GM12878 (cell line): ENCODE measurements around the gene SCARF2. TPM values are rescaled to one million over a fixed set of nuclear protein-coding genes. Genes with fewer than 3 reads are reported as not detected.

ENCODE experiments used
- ATAC-seq: fragments of 200-7000 bp; cut with Tn5 transposase; 3 replicates; pipeline ENCODE4 v1.9.1; 2020; ENCODE audit warnings: mild to moderate bottlenecking, moderate library complexity
- BruUV-seq: library from RNA; stranded (reverse); fragments of 400-500 nt; replicated peaks from 2 replicates; lab custom pipeline; 2021; lab: Mats Ljungman, UMichigan
- CTCF ChIA-PET: fragments of 300-600 bp; sonication (Branson Sonifier 250); formaldehyde crosslinking; extraction: SDS; loops from one replicate; lab custom pipeline; 2021; ENCODE audit warnings: inconsistent platforms; lab: Yijun Ruan, JAX
- POLR2A ChIA-PET: fragments of 350-600 bp; formaldehyde crosslinking; extraction: SDS; loops from one replicate; lab custom pipeline; 2021; ENCODE audit warnings: inconsistent platforms; lab: Charles Lee
- RAD21 ChIA-PET: fragments of 300-600 bp; sonication (Branson Sonifier 250); formaldehyde crosslinking; loops from one replicate; lab custom pipeline; 2023; ENCODE audit warnings: antibody characterized with exemption; ENCODE audit not compliant: unreplicated experiment; lab: Charles Lee
- SMC1A ChIA-PET: fragments of 300-600 bp; sonication (Branson Sonifier 250); formaldehyde crosslinking; loops from one replicate; lab custom pipeline; 2023; ENCODE audit not compliant: unreplicated experiment, uncharacterized antibody; lab: Charles Lee
- DNase-seq: peaks from one replicate; pipeline ENCODE4 v3.0.0-alpha.2; 2011; ENCODE audit warnings: low read depth, low spot score
- FAIRE-seq: peaks from 3 replicates; lab custom pipeline; 2011; peaks lifted over from hg19 to GRCh38; lab: Jason Lieb, UNC
- H2AFZ ChIP-seq: 2 replicates; pipeline ENCODE4 v1.6.0; 2011; ENCODE audit warnings: low read depth, low read length, control low read depth; ENCODE audit not compliant: control insufficient read depth
- H3K27ac ChIP-seq: 2 replicates; pipeline ENCODE4 v1.5.1; 2011; ENCODE audit warnings: control low read depth; ENCODE audit not compliant: control insufficient read depth, insufficient read depth
- H3K27me3 ChIP-seq, 2 experiments: replicated peaks in 1 of 2; 2 replicates each; pipeline versions ENCODE4 v1.6.0 to v1.6.1; 2011; ENCODE audit warnings: low read length in 1 of 2; ENCODE audit not compliant: control insufficient read depth in 2 of 2, insufficient read depth in 2 of 2
- H3K36me3 ChIP-seq, 2 experiments: 2 replicates each; pipeline ENCODE4 v1.5.1; 2011; ENCODE audit warnings: low read length in 1 of 2; ENCODE audit not compliant: control insufficient read depth in 2 of 2, insufficient read depth in 2 of 2
- H3K4me1 ChIP-seq: 2 replicates; pipeline ENCODE4 v1.6.1; 2011; ENCODE audit warnings: mild to moderate bottlenecking, low read length, moderate library complexity, mixed read lengths; ENCODE audit not compliant: control insufficient read depth, insufficient read depth
- H3K4me2 ChIP-seq: 2 replicates; pipeline ENCODE4 v1.6.0; 2011; ENCODE audit warnings: control low read depth; ENCODE audit not compliant: control insufficient read depth, insufficient read depth
- H3K4me3 ChIP-seq: fragments of 200-600 bp; sonication (generic); 2 replicates; pipeline ENCODE4 v1.5.1; 2016
- H3K79me2 ChIP-seq: 2 replicates; pipeline ENCODE4 v1.6.0; 2011; ENCODE audit warnings: low read length; ENCODE audit not compliant: control insufficient read depth, insufficient read depth
- H3K9ac ChIP-seq: 2 replicates; pipeline ENCODE4 v1.8.0; 2011; ENCODE audit warnings: low read length, control low read depth, mixed read lengths; ENCODE audit not compliant: control insufficient read depth, insufficient read depth
- H3K9me3 ChIP-seq: replicated peaks from 3 replicates; pipeline ENCODE4 v1.5.1; 2011; ENCODE audit warnings: mild to moderate bottlenecking, low read length; ENCODE audit not compliant: control insufficient read depth, insufficient read depth
- H4K20me1 ChIP-seq: 2 replicates; pipeline ENCODE4 v1.6.0; 2011; ENCODE audit not compliant: control insufficient read depth, insufficient read depth
- BCL3 ChIP-seq: IDR thresholded peaks from 2 replicates; pipeline ENCODE4 v1.6.1; 2011; ENCODE audit warnings: borderline replicate concordance, low read depth, mild to moderate bottlenecking, moderate library complexity, low read length; ENCODE audit not compliant: insufficient read depth, poor library complexity, severe bottlenecking
- CBX5 ChIP-seq: sonication (generic); IDR thresholded peaks from 2 replicates; pipeline ENCODE4 v1.6.1; 2016; ENCODE audit warnings: low read depth, moderate library complexity, mild to moderate bottlenecking, inconsistent platforms
- CHD1 ChIP-seq: IDR thresholded peaks from 2 replicates; pipeline ENCODE4 v1.6.1; 2012; ENCODE audit warnings: low read depth, low read length, improper control_type of control experiment
- ETV6 ChIP-seq, 2 experiments: fragments of 450-650 bp in 1 of 2; IDR thresholded peaks in 1 of 2; conservative IDR thresholded peaks in 1 of 2; 2 replicates each; pipeline ENCODE4 v1.6.1; 2014; ENCODE audit warnings: antibody characterized with exemption in 1 of 2, borderline replicate concordance in 1 of 2, low read depth in 1 of 2, mild to moderate bottlenecking in 1 of 2, moderate library complexity in 1 of 2
- FOS ChIP-seq: IDR thresholded peaks from 3 replicates; pipeline ENCODE4 v1.6.1; 2011; ENCODE audit warnings: borderline replicate concordance; ENCODE audit not compliant: insufficient read length; ENCODE audit errors: extremely low read depth
- FOXK2 ChIP-seq: fragments of 450-650 bp; IDR thresholded peaks from 2 replicates; pipeline ENCODE4 v1.6.1; 2017; ENCODE audit warnings: mild to moderate bottlenecking, moderate library complexity
- JUNB ChIP-seq: IDR thresholded peaks from 2 replicates; pipeline ENCODE4 v1.6.1; 2016; ENCODE audit warnings: antibody characterized with exemption, mild to moderate bottlenecking
- MAX ChIP-seq: IDR thresholded peaks from 2 replicates; pipeline ENCODE4 v1.6.1; 2012; ENCODE audit warnings: low read depth, low read length, improper control_type of control experiment
- MYB ChIP-seq: fragments of 150-350 bp; IDR thresholded peaks from 2 replicates; pipeline ENCODE4 v1.6.1; 2014; ENCODE audit warnings: mild to moderate bottlenecking, low read depth, low read length, borderline replicate concordance
- NFIC ChIP-seq: IDR thresholded peaks from 2 replicates; pipeline ENCODE4 v1.6.1; 2012; ENCODE audit warnings: low read depth, mild to moderate bottlenecking, inconsistent platforms, low read length, moderate library complexity
- NR2F1 ChIP-seq: fragments of 450-650 bp; conservative IDR thresholded peaks from 2 replicates; pipeline ENCODE4 v1.6.1; 2017; ENCODE audit warnings: mild to moderate bottlenecking
- POLR2A ChIP-seq: IDR thresholded peaks from 2 replicates; pipeline ENCODE4 v1.6.1; 2011; ENCODE audit warnings: low read depth, mild to moderate bottlenecking, low read length
- RAD21 ChIP-seq: IDR thresholded peaks from 2 replicates; pipeline ENCODE4 v1.6.1; 2011; ENCODE audit warnings: mild to moderate bottlenecking, low read depth, low read length, moderate library complexity; ENCODE audit not compliant: insufficient read depth
- RELB ChIP-seq: fragments of 450-650 bp; IDR thresholded peaks from 2 replicates; pipeline ENCODE4 v1.6.1; 2017; ENCODE audit warnings: low read depth, mild to moderate bottlenecking, moderate library complexity
- SPI1 ChIP-seq: IDR thresholded peaks from 2 replicates; pipeline ENCODE4 v1.6.1; 2011; ENCODE audit warnings: low read depth, mild to moderate bottlenecking, low read length, moderate library complexity, borderline replicate concordance; ENCODE audit not compliant: insufficient read depth
- SREBF1 ChIP-seq: IDR thresholded peaks from 2 replicates; pipeline ENCODE4 v1.6.1; 2012; ENCODE audit warnings: mild to moderate bottlenecking, low read length
- TCF7 ChIP-seq: IDR thresholded peaks from 2 replicates; pipeline ENCODE4 v1.6.1; 2014; ENCODE audit warnings: antibody characterized with exemption, borderline replicate concordance
- WRNIP1 ChIP-seq: IDR thresholded peaks from 2 replicates; pipeline ENCODE4 v1.6.1; 2011; ENCODE audit warnings: low read depth, low read length, improper control_type of control experiment, borderline replicate concordance
- WGBS: methylation state at CpG from one replicate; pipeline ENCODE4 v1.1.6; 2016; ENCODE audit warnings: low lambda C conversion rate; ENCODE audit not compliant: insufficient replicate concordance, insufficient coverage; ENCODE audit errors: missing lambda C conversion rate; 5-methylcytosine and 5-hydroxymethylcytosine counted together
- in situ Hi-C: fragments of 300-500 bp; cut with MboI; formaldehyde crosslinking; loops from 9 replicates; pipeline ENCODE4 v1.14.3; 2018; ENCODE audit warnings: mixed read lengths
- intact Hi-C: fragments of 100-400 bp; cut with micrococcal nuclease; formaldehyde crosslinking; loops from one replicate; pipeline ENCODE4 v1.14.2; 2022; ENCODE audit not compliant: unreplicated experiment
- polyA plus RNA-seq, 11 experiments: library from polyadenylated mRNA; depleted of rRNA in 4 of 11; unstranded in 6 of 11; stranded (reverse) in 5 of 11; fragments of >200 nt; fragmentation: Nextera tagmentation in 4 of 11; fragmentation: Illumina TruSeq in 1 of 11; extraction: Ambion mirVana in 4 of 11; extraction: Trizol in 1 of 11; gene quantifications; 1 replicate in 1 of 11; 2 replicates in 10 of 11; pipeline versions ENCODE4 v1.2.1 to v1.2.3, GENCODE V29; 2011 to 2016; ENCODE audit warnings: inconsistent platforms in 2 of 11, missing spikeins in 2 of 11, low read depth in 1 of 11
- total RNA-seq, 4 experiments: library from RNA; depleted of rRNA in 3 of 4; stranded (reverse); fragments of >200 nt in 3 of 4; fragmentation: Illumina TruSeq in 1 of 4; extraction: Trizol in 1 of 4; gene quantifications; 2 replicates each; pipeline versions ENCODE4 v1.2.1 to v1.2.3, GENCODE V29; 2013 to 2021

The SCARF2 gene
- total and polyA plus RNA-seq, 10 of the 15 experiments (the other 5 are each of a cell fraction or from before 2014, with no cell fraction given): 0.01 to 0.74 (median 0.17) TPM; not detected in 5

GRCh38 chr22:20459862-20460261, 22.2 kb upstream of the SCARF2 start:
- no peaks in the 10 kb centered on the region for H3K27me3 ChIP-seq
- no peaks in the 10 kb centered on the region for H4K20me1 ChIP-seq
- no peak overlapping the region for H3K4me2 ChIP-seq
- H3K4me3 ChIP-seq: no peak overlapping the region
- no peak overlapping the region for H3K27ac ChIP-seq
- DNase-seq: no peak
- ChIA-PET SMC1A (no interaction called here), POLR2A (no interaction called here), CTCF (interaction anchor here (1.5 kb wide), 1 partner anchor 29 kb away, joined by 3 read pairs; no protein-coding TSS in a partner anchor), RAD21 (interaction anchor here (0.6 kb wide), 1 partner anchor 42 kb away, joined by 3 read pairs; no protein-coding TSS in a partner anchor)
- no peak overlapping the region for H2AFZ ChIP-seq
- 72% methylated on average over 4 of the region's 4 CpGs for WGBS
- H3K9ac ChIP-seq: no peak overlapping the region
- in situ Hi-C loops (loop anchor here (5.0 kb wide), 1 partner anchor 38 kb away; no protein-coding TSS in a partner anchor), intact Hi-C loops (loop anchor here (5.0 kb wide), 1 partner anchor 303 kb away; no protein-coding TSS in a partner anchor)
- H3K4me1 ChIP-seq: peaks cover 25% of the 10 kb centered on the region
- no peaks in the 10 kb centered on the region for H3K9me3 ChIP-seq
- H3K36me3 ChIP-seq: peaks cover 3 to 10% of the 10 kb centered on the region in 2 experiments; a peak in 3 of 4 replicates
- no peak for ATAC-seq
- TF ChIP-seq RELB (no peak), FOXK2 (no peak), SREBF1 (no peak), NR2F1 (no peak), BCL3 (no peak), NFIC (no peak), MAX (no peak), TCF7 (no peak), WRNIP1 (no peak), RAD21 (no peak), CHD1 (no peak), FOS (no peak), ETV6 (conservative IDR thresholded peaks at IDR 0.05 in 1 of 2, IDR thresholded peaks at IDR 0.05 in 1 of 2; ENCODE audit: borderline replicate concordance in 1 of 2, low read depth in 1 of 2) (no peak), SPI1 (no peak), CBX5 (no peak), JUNB (no peak), MYB (no peak), POLR2A (no peak)
- FAIRE-seq: no peak
- H3K79me2 ChIP-seq: no peaks in the 10 kb centered on the region
- BruUV-seq: no TSS peak
